GM10266 (cell line): ENCODE results near the gene CDH2.

ENCODE experiments used
- DNase-seq: peaks from one replicate; pipeline ENCODE4 v3.0.0; 2012; ENCODE audit errors: extremely low spot score
- TF ChIP-seq, protein P1 (sequence below): IDR thresholded peaks from 2 replicates; pipeline ENCODE4 v1.5.1; 2012; ENCODE audit warnings: mild to moderate bottlenecking, low read depth; ENCODE audit not compliant: control insufficient read depth, insufficient read depth; ENCODE audit errors: missing control alignments

The CDH2 gene

DNA sequence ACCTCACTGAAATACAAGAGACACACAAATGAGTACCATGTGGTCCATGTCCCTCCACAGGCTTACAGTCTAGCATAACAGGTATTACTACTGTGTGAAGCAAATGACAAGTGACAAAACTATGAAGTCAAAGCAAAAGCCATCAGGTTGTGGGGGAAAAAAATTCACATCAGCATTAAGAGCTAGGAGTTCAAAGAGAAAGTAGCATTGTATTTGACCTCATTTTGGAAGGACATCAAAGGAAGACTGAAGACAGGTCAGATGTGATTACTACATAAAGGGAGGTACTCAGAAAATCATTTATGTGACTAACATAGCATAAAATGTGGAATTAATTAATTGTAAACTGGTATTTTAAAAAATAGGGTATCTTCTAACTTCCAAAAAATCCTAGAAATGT lies 224.2 kb downstream of the CDH2 start:
- DNase-seq: no peak
- TF ChIP-seq, protein P1, sequence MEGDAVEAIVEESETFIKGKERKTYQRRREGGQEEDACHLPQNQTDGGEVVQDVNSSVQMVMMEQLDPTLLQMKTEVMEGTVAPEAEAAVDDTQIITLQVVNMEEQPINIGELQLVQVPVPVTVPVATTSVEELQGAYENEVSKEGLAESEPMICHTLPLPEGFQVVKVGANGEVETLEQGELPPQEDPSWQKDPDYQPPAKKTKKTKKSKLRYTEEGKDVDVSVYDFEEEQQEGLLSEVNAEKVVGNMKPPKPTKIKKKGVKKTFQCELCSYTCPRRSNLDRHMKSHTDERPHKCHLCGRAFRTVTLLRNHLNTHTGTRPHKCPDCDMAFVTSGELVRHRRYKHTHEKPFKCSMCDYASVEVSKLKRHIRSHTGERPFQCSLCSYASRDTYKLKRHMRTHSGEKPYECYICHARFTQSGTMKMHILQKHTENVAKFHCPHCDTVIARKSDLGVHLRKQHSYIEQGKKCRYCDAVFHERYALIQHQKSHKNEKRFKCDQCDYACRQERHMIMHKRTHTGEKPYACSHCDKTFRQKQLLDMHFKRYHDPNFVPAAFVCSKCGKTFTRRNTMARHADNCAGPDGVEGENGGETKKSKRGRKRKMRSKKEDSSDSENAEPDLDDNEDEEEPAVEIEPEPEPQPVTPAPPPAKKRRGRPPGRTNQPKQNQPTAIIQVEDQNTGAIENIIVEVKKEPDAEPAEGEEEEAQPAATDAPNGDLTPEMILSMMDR: no peak

DNA sequence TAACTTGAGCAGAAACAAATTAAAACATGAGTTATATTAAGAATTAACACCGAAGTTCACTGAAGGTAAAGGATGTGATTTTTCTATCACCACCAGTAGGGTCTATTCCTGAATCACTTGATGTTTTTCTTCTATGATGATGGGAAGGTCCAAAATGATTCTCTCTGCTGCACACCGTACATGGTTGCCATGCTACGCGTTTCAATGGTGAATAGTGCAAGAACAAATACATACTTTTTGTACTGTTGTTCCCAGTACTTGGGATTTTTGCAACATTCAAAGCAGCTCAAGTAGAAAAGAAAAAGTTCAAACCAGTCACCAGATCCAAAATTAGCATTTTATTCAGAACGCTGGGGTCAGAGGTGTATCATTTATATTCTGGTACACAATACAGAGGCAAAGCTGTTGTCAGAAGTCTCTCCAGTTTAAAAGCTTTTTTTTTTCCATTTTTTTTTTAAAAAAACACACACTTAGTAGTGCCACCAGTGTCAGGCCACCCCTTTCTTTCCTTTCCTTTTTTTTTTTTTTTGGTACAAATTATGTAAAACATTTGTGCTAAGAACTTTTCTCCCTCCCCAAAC lies 226.2 kb downstream of the CDH2 start:
- DNase-seq: no peak
- TF ChIP-seq, protein P1: no peak

DNA sequence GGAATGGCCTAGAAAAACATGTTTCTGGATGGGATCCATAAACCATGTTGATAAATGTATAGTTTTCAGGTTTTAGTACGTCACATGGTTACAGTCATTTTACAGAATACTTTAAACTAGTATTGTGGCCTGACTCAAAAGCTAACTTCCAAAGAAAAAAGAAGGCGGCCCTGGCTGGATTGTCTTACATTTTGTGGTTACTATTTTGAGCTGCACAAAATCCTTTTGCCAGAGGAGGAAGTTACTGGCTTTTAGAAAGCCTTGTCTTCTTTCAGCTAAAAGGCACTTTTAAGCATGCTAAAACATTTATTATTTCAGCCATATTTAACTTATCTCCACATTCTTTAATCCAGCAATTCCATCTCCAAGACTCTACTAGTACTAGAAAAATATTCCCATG lies 227.9 kb downstream of the CDH2 start:
- TF ChIP-seq, protein P1: no peak
- DNase-seq: no peak

DNA sequence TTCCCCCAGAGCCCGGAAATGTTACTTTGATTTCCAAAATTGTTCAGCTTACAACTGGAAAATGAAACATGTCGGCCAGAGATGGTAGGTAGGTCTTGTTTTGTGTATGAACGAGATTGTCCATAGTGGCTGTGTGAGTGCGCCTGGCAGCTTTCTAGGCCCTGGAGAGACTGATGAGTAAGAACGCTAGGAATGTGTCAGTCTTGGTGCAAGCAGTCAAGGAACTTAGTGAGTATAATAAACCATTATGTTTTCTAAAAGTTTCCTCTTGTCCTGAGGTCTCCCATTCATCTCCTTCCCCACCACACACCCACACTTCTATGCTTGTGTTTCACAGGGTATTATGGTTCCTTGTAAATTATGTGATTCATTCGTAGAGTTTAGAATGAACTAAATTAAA lies 234.2 kb downstream of the CDH2 start:
- TF ChIP-seq, protein P1: no peak

DNA sequence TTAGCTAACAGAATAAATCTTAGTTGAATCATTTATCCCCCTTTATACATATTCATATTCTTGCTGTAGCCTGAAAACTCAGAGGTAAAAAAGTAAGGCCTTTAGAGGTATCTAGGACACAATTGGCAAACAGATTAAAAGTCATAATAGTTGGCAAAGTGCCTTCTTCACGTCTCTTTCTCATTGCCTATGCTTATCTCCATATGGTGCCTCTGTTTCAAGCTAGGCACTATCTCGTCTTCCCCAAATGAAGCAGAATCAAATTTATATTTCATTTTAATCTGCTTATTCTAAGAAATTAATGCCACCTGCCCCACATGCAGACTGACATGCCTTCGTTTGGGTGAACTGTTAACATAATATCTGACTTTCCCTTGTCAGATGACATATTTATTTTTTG lies 245.4 kb downstream of the CDH2 start:
- TF ChIP-seq, protein P1: no peak
- no peak for DNase-seq

More for the DNA sequence above, 234.2 kb downstream of the CDH2 start:
- DNase-seq: no peak

DNA sequence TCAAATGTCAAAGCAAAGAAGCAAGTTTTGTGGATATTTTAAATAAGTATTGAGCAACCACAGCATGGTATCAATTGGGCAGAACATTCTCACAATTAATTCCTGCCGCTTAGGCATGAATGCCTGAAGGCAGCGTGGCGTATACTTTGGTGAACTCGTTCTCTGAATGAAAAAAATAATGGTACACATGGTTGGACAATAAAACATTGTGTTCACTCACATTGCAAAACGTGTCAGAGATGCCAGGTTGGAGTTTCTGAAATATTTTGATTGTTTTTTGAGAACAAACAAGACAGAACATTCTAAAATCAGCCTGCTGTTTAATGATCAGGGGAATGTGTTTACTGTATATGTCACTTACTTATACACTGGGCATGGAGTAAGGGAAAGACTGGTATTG lies 254.2 kb downstream of the CDH2 start:
- no peak for DNase-seq
- TF ChIP-seq, protein P1: no peak

DNA sequence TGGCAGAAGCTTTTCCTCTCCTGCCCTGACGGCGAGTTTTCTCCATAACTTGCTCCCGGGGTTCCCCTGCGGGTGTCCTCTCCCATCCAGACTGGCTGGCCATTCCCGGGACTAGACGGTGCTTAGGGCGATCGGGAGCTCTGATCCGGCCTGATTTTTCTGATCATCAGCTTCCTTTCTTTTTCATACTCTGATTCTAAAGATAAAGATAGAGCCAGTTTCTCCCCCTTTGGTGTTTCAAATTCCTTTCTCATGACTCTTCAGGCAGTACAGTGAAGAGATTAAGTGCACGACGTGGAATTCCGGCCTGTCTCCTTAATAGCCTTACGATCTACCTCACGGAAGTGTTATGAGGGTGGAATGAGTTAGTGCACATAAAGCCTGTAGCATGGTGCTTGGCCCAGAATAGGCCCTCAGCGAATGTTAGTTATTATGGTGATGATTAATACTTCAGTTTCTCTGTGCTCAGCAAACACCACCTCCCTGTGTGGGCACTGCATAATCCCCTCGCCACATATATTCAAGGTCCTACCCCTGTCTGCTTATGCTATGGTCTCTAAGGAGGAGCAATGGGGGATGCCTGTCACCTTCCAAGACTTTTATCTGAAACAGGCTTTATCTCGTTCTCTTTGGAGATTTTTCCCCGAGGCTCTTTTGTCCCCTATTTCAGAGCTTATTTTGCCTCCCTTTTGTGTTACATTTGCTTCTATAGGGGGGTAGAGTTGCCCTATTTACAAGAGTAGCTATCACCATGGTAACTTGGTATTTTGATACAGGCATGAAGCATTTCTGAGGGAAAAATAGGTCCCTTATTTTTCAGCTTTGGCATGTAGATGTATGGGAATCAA lies 254.8 kb downstream of the CDH2 start:
- DNase-seq: no peak
- TF ChIP-seq, protein P1: no peak
